Astrocyte of the cerebellum (primary cell): ENCODE data around the gene KRT4.

ENCODE experiments used
- DNase-seq: peaks from one replicate; pipeline ENCODE4 v3.0.0-alpha.2; 2011; ENCODE audit warnings: low read depth
- H3K4me3 ChIP-seq: 2 replicates; pipeline ENCODE4 v1.5.1; 2011; ENCODE audit warnings: mild to moderate bottlenecking, low read depth, low read length, moderate library complexity
- in situ Hi-C: cut with HindIII; loops from 2 replicates; pipeline ENCODE4 v1.10.0; 2017; ENCODE audit warnings: low sequenced_read_pairs
- TF ChIP-seq, protein P1 (sequence below): IDR thresholded peaks from 2 replicates; pipeline ENCODE4 v1.5.1; 2012; ENCODE audit warnings: low read length, low read depth, moderate library complexity, mild to moderate bottlenecking; ENCODE audit errors: missing control alignments

The KRT4 gene

GRCh38 chr12:52769354-52769753, 44.6 kb downstream of the KRT4 start:
- H3K4me3 ChIP-seq = no peak overlapping the region
- DNase-seq = no peak
- in situ Hi-C loops = no loop called here
- TF ChIP-seq, protein P1, sequence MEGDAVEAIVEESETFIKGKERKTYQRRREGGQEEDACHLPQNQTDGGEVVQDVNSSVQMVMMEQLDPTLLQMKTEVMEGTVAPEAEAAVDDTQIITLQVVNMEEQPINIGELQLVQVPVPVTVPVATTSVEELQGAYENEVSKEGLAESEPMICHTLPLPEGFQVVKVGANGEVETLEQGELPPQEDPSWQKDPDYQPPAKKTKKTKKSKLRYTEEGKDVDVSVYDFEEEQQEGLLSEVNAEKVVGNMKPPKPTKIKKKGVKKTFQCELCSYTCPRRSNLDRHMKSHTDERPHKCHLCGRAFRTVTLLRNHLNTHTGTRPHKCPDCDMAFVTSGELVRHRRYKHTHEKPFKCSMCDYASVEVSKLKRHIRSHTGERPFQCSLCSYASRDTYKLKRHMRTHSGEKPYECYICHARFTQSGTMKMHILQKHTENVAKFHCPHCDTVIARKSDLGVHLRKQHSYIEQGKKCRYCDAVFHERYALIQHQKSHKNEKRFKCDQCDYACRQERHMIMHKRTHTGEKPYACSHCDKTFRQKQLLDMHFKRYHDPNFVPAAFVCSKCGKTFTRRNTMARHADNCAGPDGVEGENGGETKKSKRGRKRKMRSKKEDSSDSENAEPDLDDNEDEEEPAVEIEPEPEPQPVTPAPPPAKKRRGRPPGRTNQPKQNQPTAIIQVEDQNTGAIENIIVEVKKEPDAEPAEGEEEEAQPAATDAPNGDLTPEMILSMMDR = no peak

DNA sequence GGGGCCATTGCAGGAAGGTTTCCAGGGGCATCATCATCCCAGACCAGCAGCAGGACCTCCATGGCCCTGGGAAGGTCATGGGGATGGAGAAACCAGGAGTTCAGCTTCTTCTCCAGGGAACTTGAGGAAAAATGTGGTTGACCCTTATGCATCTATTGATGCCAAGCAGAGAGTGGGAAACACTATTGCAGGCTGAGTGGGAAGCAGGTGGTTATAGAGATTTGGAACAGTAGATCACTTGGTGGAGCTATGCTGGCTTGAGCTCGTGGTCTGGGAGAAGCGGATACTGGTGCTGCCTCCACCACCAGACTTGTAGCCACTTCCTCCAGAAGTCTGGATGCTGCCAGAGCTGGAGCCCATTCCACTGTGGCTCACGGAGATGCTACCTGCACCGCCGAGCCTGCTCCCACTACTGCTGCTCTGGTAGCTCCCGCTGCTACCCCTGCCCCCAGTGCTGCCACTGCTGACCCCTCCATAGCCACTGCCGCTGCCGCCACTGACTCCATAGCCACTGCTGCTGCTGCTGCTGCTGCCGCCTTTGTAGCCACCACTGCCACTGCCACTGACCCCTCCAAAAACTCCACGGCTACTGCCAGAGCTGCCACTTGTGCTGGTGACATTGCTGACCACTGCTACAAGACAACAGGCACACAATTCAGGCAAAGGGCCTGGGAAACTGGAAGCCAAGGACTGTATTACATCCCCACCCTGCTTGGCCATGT, 45.3 kb downstream of the KRT4 start:
- TF ChIP-seq, protein P1 = no peak
- no peak overlapping the region for H3K4me3 ChIP-seq
- in situ Hi-C loops = no loop called here
- no peak for DNase-seq

DNA sequence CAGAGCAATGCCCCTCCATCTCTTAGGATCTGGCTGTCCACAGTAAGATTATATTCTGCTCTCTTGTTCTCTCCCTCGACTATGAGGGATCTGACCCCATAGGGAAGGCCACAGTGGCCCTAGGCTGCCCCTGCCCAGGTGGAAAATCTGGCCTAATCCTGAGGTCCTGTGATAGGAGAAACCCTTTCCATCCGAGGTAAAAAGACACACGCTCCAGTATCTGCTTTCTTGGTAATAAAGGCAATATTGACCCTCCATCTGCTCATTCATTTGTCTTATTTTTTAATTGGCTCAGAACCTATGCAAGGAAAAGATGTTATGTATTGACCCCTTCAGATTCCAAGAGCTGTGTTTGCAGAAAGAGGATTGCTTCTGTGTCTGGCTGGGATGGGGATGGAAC, 46.5 kb downstream of the KRT4 start:
- in situ Hi-C loops = no loop called here
- TF ChIP-seq, protein P1 = no peak
- H3K4me3 ChIP-seq = no peak overlapping the region
- no peak for DNase-seq

GRCh38 chr12:52767020-52767379, 46.9 kb downstream of the KRT4 start:
- in situ Hi-C loops = no loop called here
- TF ChIP-seq, protein P1 = no peak
- no peak overlapping the region for H3K4me3 ChIP-seq
- DNase-seq = no peak

- DNase-seq = no peak
- in situ Hi-C loops = no loop called here
- TF ChIP-seq, protein P1 = no peak
- H3K4me3 ChIP-seq = no peak overlapping the region
These were observed 47.4 kb downstream of the KRT4 start for GRCh38 chr12:52766351-52767019.

GRCh38 chr12:52765702-52766101, 48.2 kb downstream of the KRT4 start:
- DNase-seq = no peak
- no peak overlapping the region for H3K4me3 ChIP-seq
- in situ Hi-C loops = no loop called here
- TF ChIP-seq, protein P1 = no peak
